Stimulated activated CD8-positive, alpha-beta memory T cell treated with anti-CD3 and anti-CD28 coated beads, Interleukin-4, amount 100 ng/mL, for 48 hours (primary cell): ENCODE measurements around the gene NPTN.
"Not testable (repeated sequence)": the region's sequence is repeated elsewhere in the genome, so short reads cannot be mapped to it uniquely, and the experiment has no call there.

Source experiments
- DNase-seq: peaks from one replicate; pipeline ENCODE4 v3.0.0-alpha.2; 2020

The NPTN gene

GRCh38 chr15:73633111-73633990 is at the start of gene NPTN:
NPTN (minus strand) TSS chr15:73633389; CDS start chr15:73633215, 174 bp downstream.
- peak; percentile 98 for DNase-seq

- no peak for DNase-seq
Measured at GRCh38 chr15:73682600-73683090, 49.5 kb upstream of the NPTN start.

GRCh38 chr15:73681856-73682599 is 48.8 kb upstream of the NPTN start:
- DNase-seq: no peak

- DNase-seq: no peak
Measured at GRCh38 chr15:73681063-73681462, 47.9 kb upstream of the NPTN start.

GRCh38 chr15:73680549-73680948 is 47.4 kb upstream of the NPTN start:
- no peak for DNase-seq

GRCh38 chr15:73679964-73680363 is 46.8 kb upstream of the NPTN start:
- no peak for DNase-seq

- DNase-seq: no peak
Measured at GRCh38 chr15:73679180-73679579, 46.0 kb upstream of the NPTN start.

GRCh38 chr15:73678498-73678897 is 45.3 kb upstream of the NPTN start:
- no peak for DNase-seq

- no peak for DNase-seq
Measured at GRCh38 chr15:73677733-73678132, 44.5 kb upstream of the NPTN start.

GRCh38 chr15:73677146-73677607 is 44.0 kb upstream of the NPTN start:
- peak; percentile 65 for DNase-seq

- no peak for DNase-seq
Measured at GRCh38 chr15:73674587-73674986, 41.4 kb upstream of the NPTN start.

- no peak for DNase-seq
Measured at GRCh38 chr15:73660455-73660854, 27.3 kb upstream of the NPTN start.

GRCh38 chr15:73658645-73659044 is 25.5 kb upstream of the NPTN start:
- DNase-seq: no peak

- no peak for DNase-seq
Measured at GRCh38 chr15:73655724-73656123, 22.5 kb upstream of the NPTN start.

GRCh38 chr15:73654659-73655058 is 21.5 kb upstream of the NPTN start:
- DNase-seq: no peak

GRCh38 chr15:73650416-73651126 is 17.4 kb upstream of the NPTN start:
- DNase-seq: no peak

GRCh38 chr15:73648014-73648295 is 14.8 kb upstream of the NPTN start:
- no peak for DNase-seq

- no peak for DNase-seq
Measured at GRCh38 chr15:73647259-73648013, 14.2 kb upstream of the NPTN start.

GRCh38 chr15:73639464-73639863 is 6.3 kb upstream of the NPTN start:
- DNase-seq: not testable (repeated sequence)

- no peak for DNase-seq
Measured at GRCh38 chr15:73637527-73637926, 4.3 kb upstream of the NPTN start.

- no peak for DNase-seq
Measured at GRCh38 chr15:73633991-73634495, 854 bp upstream of the NPTN start.

GRCh38 chr15:73632670-73633058 is 525 bp downstream of the NPTN start:
- DNase-seq: no peak
